ENCODE measurements around the gene MARCHF5.
"Not testable (repeated sequence)": the region's sequence is repeated elsewhere in the genome, so short reads cannot be mapped to it uniquely, and the experiment has no call there.

MARCHF5 gene

DNA sequence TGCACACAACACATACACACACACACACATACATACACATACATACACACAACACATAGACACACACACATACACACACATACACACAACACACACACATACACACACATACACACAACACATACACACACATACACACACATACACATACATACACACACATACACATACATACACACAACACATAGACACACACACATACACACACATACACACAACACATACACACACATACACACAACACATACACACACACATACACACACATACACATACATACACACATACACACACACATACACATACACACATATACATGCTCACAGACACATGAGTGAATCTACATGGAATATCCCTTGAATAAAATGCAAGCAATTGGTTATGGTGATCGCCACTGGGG lies 102.2 kb downstream of the MARCHF5 start:
- not testable (repeated sequence) for DNase-seq

DNA sequence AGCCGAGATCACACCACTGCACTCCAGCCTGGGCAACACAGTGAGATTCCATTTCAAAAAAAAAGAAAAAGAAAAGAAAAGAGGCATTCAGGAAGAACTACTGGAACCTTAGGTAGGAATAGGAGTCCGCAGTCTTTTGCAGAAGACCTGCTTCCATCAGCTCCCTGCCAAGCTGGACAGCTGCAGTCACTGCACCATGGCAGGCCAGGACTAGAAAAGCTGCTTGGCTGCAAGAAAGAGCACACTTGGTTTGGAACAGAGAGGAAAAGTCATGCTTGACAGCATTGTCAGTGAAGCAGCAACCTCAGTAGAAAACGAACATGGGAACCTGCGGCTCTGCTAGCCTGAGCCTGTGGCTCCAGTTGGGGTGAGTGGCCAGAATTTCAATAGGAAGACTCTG lies 104.3 kb downstream of the MARCHF5 start:
- DNase-seq = no peak

DNA sequence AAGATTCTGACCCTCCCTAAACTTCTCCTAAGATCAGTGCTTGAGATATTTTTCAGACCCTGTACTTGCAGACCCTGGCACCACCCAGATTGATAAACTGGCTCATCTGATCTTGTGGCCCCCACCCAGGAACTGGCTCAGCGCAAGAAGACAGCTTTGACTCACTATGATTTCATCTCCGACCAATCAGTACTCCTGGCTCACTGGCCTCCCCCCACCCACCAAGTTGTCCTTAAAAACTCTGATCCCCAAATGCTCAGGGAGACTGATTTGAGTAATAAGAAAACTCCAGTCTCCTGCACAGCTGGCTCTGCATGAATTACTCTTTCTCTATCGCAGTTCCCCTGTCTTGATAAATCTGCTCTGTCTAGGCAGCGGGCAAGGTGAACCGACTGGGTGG lies 111.3 kb downstream of the MARCHF5 start:
- DNase-seq = not testable (repeated sequence)
